Measurements from ENCODE around the gene TUBA3E. TPM values are rescaled to one million over a fixed set of nuclear protein-coding genes. Genes with fewer than 3 reads are reported as not detected.
"Not testable (repeated sequence)": the region's sequence is repeated elsewhere in the genome, so short reads cannot be mapped to it uniquely, and the experiment has no call there.

Gene TUBA3E
- total RNA-seq, 2 donors from 2014 or later: 1.6 to 9.5 TPM

DNA sequence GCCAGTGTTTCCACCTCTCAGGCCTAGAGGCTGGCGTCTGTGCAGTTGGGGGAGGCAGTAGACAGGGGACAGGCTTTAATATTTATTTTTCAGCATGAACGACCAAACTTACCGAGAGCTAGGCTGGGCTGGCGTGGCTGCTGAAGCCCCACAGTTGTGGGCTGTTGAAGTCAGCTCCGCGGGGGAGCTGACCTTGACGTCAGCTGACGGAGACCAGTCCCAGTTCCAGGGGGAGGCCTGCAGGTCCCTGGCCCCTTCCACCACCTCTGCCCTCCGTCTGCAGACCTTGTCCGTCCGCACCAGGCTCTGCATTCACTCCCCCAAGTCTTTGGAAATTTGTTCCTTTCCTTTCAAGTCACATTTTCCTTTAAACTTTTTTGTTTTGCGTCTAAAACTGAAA, 33.4 kb upstream of the TUBA3E start:
- Histone ChIP-seq H3K36me3 (no peaks in the 10 kb centered on the region), H3K4me1 (no peaks in the 10 kb centered on the region), H3K27ac (no peak overlapping the region), H3K4me3 (no peak overlapping the region), H3K27me3 (no peaks in the 10 kb centered on the region), H3K9me3 (no peaks in the 10 kb centered on the region)
- no peak for DNase-seq (ENCODE audit: low spot score)
- TF ChIP-seq, protein P1, sequence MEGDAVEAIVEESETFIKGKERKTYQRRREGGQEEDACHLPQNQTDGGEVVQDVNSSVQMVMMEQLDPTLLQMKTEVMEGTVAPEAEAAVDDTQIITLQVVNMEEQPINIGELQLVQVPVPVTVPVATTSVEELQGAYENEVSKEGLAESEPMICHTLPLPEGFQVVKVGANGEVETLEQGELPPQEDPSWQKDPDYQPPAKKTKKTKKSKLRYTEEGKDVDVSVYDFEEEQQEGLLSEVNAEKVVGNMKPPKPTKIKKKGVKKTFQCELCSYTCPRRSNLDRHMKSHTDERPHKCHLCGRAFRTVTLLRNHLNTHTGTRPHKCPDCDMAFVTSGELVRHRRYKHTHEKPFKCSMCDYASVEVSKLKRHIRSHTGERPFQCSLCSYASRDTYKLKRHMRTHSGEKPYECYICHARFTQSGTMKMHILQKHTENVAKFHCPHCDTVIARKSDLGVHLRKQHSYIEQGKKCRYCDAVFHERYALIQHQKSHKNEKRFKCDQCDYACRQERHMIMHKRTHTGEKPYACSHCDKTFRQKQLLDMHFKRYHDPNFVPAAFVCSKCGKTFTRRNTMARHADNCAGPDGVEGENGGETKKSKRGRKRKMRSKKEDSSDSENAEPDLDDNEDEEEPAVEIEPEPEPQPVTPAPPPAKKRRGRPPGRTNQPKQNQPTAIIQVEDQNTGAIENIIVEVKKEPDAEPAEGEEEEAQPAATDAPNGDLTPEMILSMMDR (IDR thresholded peaks at IDR 0.05): no peak

- not testable (repeated sequence) for H3K27ac ChIP-seq; H3K9me3 ChIP-seq; H3K4me3 ChIP-seq; H3K27me3 ChIP-seq; DNase-seq (ENCODE audit: low spot score); H3K4me1 ChIP-seq; H3K36me3 ChIP-seq
Observed at GRCh38 chr2:130230907-130231306, 32.7 kb upstream of the TUBA3E start.

GRCh38 chr2:130230376-130230775, 32.1 kb upstream of the TUBA3E start:
- not testable (repeated sequence) for H3K4me3 ChIP-seq; H3K27me3 ChIP-seq; H3K27ac ChIP-seq; H3K4me1 ChIP-seq; H3K9me3 ChIP-seq; H3K36me3 ChIP-seq; DNase-seq (ENCODE audit: low spot score)

- DNase-seq (ENCODE audit: low spot score); H3K27me3 ChIP-seq; H3K9me3 ChIP-seq; H3K36me3 ChIP-seq; H3K4me1 ChIP-seq; H3K27ac ChIP-seq: not testable (repeated sequence)
- H3K4me3 ChIP-seq: peak overlapping the region in 1 of 2 donors; percentile 37
Observed at GRCh38 chr2:130229161-130229510, 30.9 kb upstream of the TUBA3E start.

DNA sequence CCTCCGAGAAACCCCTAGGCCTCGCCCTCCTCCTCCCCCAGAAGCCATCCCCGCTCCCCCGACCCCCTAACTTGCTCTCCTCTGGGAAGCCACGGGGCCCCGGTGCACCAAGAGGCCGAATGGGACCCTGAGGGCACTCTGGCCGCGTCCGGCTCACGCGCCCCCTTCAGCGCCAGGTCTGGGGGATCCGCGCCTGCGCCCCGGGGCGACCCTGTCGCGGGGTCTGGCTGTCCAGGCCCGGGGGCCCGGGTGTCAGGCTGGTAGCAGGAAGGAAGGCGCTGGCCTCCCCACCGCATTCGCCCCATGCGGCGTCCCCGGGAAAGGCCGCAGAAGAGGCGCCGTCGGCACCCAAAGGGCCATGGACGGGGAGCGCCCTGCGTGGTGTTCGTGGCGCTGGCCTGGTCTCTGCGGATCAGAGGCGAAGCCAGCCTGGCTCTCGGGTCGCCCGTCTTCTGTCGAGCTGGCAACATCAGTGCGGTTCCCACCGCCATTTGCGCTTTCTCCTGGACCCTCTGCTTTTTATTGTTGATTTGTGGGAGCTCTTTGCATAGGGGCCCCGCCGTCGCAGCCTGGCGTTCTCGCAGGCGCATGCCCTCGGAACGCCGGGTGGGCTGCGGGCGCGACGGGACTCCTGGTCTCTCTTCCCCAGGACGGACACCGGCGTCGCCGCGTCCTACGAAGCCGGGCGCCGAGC, 30.4 kb upstream of the TUBA3E start:
- DNase-seq (ENCODE audit: low spot score); H3K27ac ChIP-seq; H3K27me3 ChIP-seq; H3K4me1 ChIP-seq; H3K36me3 ChIP-seq; H3K9me3 ChIP-seq: not testable (repeated sequence)
- H3K4me3 ChIP-seq: peak overlapping the region in 1 of 2 donors; percentile 37

- H3K27me3 ChIP-seq; H3K4me1 ChIP-seq; H3K4me3 ChIP-seq; H3K27ac ChIP-seq; H3K9me3 ChIP-seq; DNase-seq (ENCODE audit: low spot score); H3K36me3 ChIP-seq: not testable (repeated sequence)
Observed at GRCh38 chr2:130228005-130228404, 29.8 kb upstream of the TUBA3E start.

DNA sequence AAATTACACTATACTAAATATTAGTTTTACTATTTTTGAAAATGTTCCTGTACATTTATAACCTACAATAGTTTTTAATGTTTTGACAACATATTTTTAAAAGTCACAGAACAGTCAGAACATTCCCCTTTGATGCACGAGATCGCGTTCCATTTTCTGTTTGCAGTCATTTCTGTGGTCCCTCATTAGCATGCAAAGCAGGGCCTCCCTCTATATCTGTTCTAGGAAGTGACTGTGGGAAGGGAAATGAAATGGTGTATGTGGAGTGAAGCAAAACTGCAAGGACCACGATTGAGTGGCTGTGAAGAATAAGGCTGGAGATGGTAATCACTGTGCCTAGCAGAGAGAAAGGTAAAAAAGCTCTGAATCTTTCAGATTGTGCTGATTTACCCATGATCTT, 24.3 kb upstream of the TUBA3E start:
- H3K9me3 ChIP-seq; DNase-seq (ENCODE audit: low spot score); H3K4me1 ChIP-seq; H3K27ac ChIP-seq; H3K4me3 ChIP-seq; H3K27me3 ChIP-seq; H3K36me3 ChIP-seq: not testable (repeated sequence)

GRCh38 chr2:130220505-130220904, 22.3 kb upstream of the TUBA3E start:
- H3K4me1 ChIP-seq; DNase-seq (ENCODE audit: low spot score); H3K9me3 ChIP-seq: not testable (repeated sequence)

DNA sequence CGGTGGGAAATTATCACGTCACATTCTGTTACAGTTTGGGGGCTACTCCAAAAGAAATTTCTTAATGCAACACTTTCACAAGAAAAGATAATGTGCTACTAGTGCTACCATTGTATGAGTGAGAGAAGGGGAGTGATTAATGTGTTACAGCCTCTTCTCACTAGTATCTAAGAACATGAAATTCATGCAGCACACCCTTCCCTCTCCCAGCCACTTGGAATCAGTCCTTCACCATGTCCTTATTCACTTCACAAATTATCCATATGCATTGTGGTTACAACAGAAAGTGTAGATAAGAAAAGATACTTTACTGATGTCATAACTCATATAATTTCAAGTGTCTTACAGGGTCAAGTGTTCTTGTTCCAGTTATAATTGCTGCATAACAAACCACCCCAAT, 20.9 kb upstream of the TUBA3E start:
- H3K9me3 ChIP-seq; H3K36me3 ChIP-seq; H3K27me3 ChIP-seq; H3K27ac ChIP-seq; H3K4me3 ChIP-seq; H3K4me1 ChIP-seq; DNase-seq (ENCODE audit: low spot score): not testable (repeated sequence)

More at GRCh38 chr2:130220505-130220904, 22.3 kb upstream of the TUBA3E start:
- H3K36me3 ChIP-seq, H3K27ac ChIP-seq, H3K4me3 ChIP-seq, H3K27me3 ChIP-seq: not testable (repeated sequence)

DNA sequence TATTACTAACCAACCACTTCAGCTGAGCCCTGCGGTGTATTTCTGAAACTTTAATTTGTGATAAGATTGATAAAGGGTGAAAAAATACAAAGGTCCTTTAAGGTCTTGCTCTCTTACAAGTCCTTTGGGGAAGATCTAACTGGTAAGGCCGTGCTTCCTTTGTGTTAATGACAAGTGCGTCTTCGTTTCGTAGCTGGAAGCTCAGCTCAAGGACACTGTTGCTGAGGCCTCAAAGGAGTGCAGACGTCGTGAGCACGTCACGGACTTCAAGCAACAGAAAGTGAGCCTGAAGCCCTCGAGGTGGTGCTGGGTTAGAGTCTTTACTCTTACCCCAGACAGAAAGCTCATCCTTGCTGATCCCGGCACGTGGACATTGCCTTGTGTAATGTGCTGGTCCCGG, 8.8 kb upstream of the TUBA3E start:
- not testable (repeated sequence) for H3K36me3 ChIP-seq; H3K9me3 ChIP-seq; H3K4me1 ChIP-seq; DNase-seq (ENCODE audit: low spot score); H3K27ac ChIP-seq; H3K4me3 ChIP-seq; H3K27me3 ChIP-seq

GRCh38 chr2:130203150-130203549, 4.9 kb upstream of the TUBA3E start:
- H3K27me3 ChIP-seq; H3K4me3 ChIP-seq; H3K36me3 ChIP-seq; DNase-seq (ENCODE audit: low spot score); H3K4me1 ChIP-seq; H3K9me3 ChIP-seq; H3K27ac ChIP-seq: not testable (repeated sequence)

DNA sequence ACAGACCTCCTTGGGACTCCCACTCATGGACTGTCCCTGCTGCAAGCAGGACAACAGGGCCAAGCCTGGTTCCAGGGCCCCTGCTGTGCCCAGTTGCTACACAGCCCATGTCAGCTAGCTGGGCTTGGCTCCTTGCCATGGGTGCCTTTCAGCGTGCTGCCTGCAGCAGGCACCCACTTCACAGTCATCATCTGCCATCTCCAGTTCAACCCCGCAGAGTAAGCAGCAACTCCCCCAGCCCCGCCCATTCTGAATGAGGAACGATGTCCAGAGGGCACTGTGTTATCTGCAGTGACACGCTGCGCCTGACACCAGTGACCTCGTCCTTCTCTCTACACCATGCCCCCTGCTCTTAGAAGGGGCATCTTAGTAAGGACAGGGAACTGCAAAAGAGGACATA, 4.3 kb upstream of the TUBA3E start:
- not testable (repeated sequence) for H3K9me3 ChIP-seq; H3K4me3 ChIP-seq; H3K27me3 ChIP-seq; H3K27ac ChIP-seq; H3K4me1 ChIP-seq; H3K36me3 ChIP-seq; DNase-seq (ENCODE audit: low spot score)

- H3K4me3 ChIP-seq; H3K9me3 ChIP-seq; H3K27ac ChIP-seq; H3K36me3 ChIP-seq; H3K27me3 ChIP-seq; H3K4me1 ChIP-seq; DNase-seq (ENCODE audit: low spot score): not testable (repeated sequence)
Observed at GRCh38 chr2:130196052-130196451, 2.2 kb downstream of the TUBA3E start.

- not testable (repeated sequence) for H3K27me3 ChIP-seq; H3K36me3 ChIP-seq; H3K4me1 ChIP-seq; H3K9me3 ChIP-seq; DNase-seq (ENCODE audit: low spot score); H3K4me3 ChIP-seq
- H3K27ac ChIP-seq: peak overlapping the region in 1 of 2 donors; percentile 16
Observed at GRCh38 chr2:130195089-130195635, 3.1 kb downstream of the TUBA3E start.

GRCh38 chr2:130193824-130194223, 4.4 kb downstream of the TUBA3E start:
- not testable (repeated sequence) for H3K27me3 ChIP-seq, H3K4me3 ChIP-seq

More at GRCh38 chr2:130193824-130194223, 4.4 kb downstream of the TUBA3E start:
- H3K27ac ChIP-seq; H3K9me3 ChIP-seq; H3K4me1 ChIP-seq; DNase-seq (ENCODE audit: low spot score); H3K36me3 ChIP-seq: not testable (repeated sequence)
